ENCODE results near the gene SPG11. TPM values are rescaled to one million over a fixed set of nuclear protein-coding genes. Genes with fewer than 3 reads are reported as not detected.
"Not testable (repeated sequence)": the region's sequence is repeated elsewhere in the genome, so short reads cannot be mapped to it uniquely, and the experiment has no call there.

SPG11 gene
- total RNA-seq, 2 experiments from 2014 or later: 84.6 to 86.8 TPM

- no peaks in the 10 kb centered on the region for H3K9me3 Mint-ChIP-seq
- peak; percentile 76 for DNase-seq
- H3K36me3 Mint-ChIP-seq: peaks cover 31% of the 10 kb centered on the region
- CTCF ChIA-PET: interaction anchor here (0.6 to 9.1 kb wide), 19 partner anchors 8 to 269 kb away, joined by 3 to 91 read pairs (median 4); partner anchors contain the start of genes SPG11 and TRIM69
- H3K27ac Mint-ChIP-seq: no peak overlapping the region
- H3K4me1 Mint-ChIP-seq (ENCODE audit: low read depth): no peaks in the 10 kb centered on the region
- no peaks in the 10 kb centered on the region for H3K27me3 Mint-ChIP-seq
- no peak overlapping the region for H3K4me3 Mint-ChIP-seq
- intact Hi-C loops (cut with micrococcal nuclease): no loop called here
- POLR2A ChIA-PET: no interaction called here
Observed at GRCh38 chr15:44584162-44584749, 79.2 kb downstream of the SPG11 start.

DNA sequence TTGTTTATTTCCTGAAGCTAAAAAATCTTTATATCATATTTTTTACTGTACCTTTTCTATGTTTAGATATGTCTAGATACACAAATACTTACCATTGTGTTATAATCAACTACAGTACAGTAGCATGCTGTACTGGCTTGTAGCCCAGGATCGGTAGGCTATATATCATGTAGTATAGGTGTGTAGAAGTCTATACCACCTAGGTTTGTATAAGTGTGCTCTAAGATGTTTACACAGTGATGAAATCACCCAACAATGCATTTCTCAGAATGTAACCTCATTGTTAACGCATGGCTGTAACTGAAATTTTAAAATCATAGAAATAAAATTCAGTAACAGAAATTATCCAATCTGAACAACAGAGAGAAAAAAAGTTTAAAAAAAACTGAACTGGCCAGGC, 83.4 kb downstream of the SPG11 start:
- POLR2A ChIA-PET: no interaction called here
- Mint-ChIP-seq H3K36me3 (peaks cover 20% of the 10 kb centered on the region), H3K4me3 (no peak overlapping the region), H3K4me1 (ENCODE audit: low read depth) (peaks cover 7% of the 10 kb centered on the region), H3K27ac (no peak overlapping the region), H3K27me3 (no peaks in the 10 kb centered on the region), H3K9me3 (no peaks in the 10 kb centered on the region)
- CTCF ChIA-PET: interaction anchor here (1.4 to 4.3 kb wide), 6 partner anchors 9 to 166 kb away, joined by 3 to 51 read pairs (median 6); partner anchors contain the start of gene TRIM69
- intact Hi-C loops (cut with micrococcal nuclease): no loop called here
- no peak for DNase-seq

GRCh38 chr15:44574734-44575133, 88.7 kb downstream of the SPG11 start:
- POLR2A ChIA-PET: no interaction called here
- no peaks in the 10 kb centered on the region for H3K9me3 Mint-ChIP-seq
- intact Hi-C loops (cut with micrococcal nuclease): loop anchor here (5.0 kb wide), 1 partner anchor 348 kb away; no protein-coding TSS in a partner anchor

GRCh38 chr15:44573386-44573785, 90.1 kb downstream of the SPG11 start:
- H3K27ac Mint-ChIP-seq: no peak overlapping the region
- ChIA-PET CTCF (interaction anchor here (1.3 to 2.8 kb wide), 2 partner anchors 11 to 72 kb away, joined by 5 to 14 read pairs; no protein-coding TSS in a partner anchor), POLR2A (no interaction called here)
- intact Hi-C loops (cut with micrococcal nuclease): no loop called here
- peaks cover 15% of the 10 kb centered on the region for H3K36me3 Mint-ChIP-seq
- no peak for DNase-seq
- H3K9me3 Mint-ChIP-seq: no peaks in the 10 kb centered on the region
- no peaks in the 10 kb centered on the region for H3K27me3 Mint-ChIP-seq
- peaks cover 2% of the 10 kb centered on the region for H3K4me1 Mint-ChIP-seq (ENCODE audit: low read depth)
- H3K4me3 Mint-ChIP-seq: no peak overlapping the region

More at GRCh38 chr15:44574734-44575133, 88.7 kb downstream of the SPG11 start:
- Mint-ChIP-seq H3K4me1 (ENCODE audit: low read depth) (peaks cover 7% of the 10 kb centered on the region), H3K4me3 (no peak overlapping the region), H3K27ac (no peak overlapping the region), H3K27me3 (no peaks in the 10 kb centered on the region), H3K36me3 (peaks cover 13% of the 10 kb centered on the region)
- DNase-seq: no peak
- CTCF ChIA-PET: interaction anchor here (2.8 kb wide), 1 partner anchor 9 kb away, joined by 14 read pairs; no protein-coding TSS in a partner anchor

DNA sequence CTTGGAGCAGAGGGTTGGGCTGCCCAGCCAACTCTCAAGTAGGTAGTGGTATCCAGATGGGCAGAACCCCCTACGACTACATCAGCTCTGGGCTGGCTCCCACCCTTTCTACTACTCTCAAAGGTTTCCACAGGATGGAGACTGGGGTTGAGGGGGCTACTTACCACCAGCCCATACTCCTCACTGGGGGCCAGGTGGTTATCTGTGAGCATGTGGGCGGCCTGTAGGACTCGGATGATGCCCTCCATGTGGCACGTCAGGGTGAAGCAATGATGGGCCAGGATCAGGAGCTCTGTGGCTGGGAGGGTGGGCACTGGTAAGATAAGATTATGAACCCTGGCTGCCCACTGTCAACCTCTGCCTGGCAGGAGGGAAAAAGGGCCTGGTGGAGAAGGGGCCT, 93.1 kb downstream of the SPG11 start:
- no peaks in the 10 kb centered on the region for H3K27me3 Mint-ChIP-seq
- intact Hi-C loops (cut with micrococcal nuclease): no loop called here
- ChIA-PET POLR2A (no interaction called here), CTCF (interaction anchor here (1.2 to 1.5 kb wide), 2 partner anchors 14 to 25 kb away, joined by 3 to 5 read pairs; no protein-coding TSS in a partner anchor)
- H3K9me3 Mint-ChIP-seq: no peaks in the 10 kb centered on the region
- no peaks in the 10 kb centered on the region for H3K4me1 Mint-ChIP-seq (ENCODE audit: low read depth)
- H3K27ac Mint-ChIP-seq: no peak overlapping the region
- peaks cover 33% of the 10 kb centered on the region for H3K36me3 Mint-ChIP-seq
- H3K4me3 Mint-ChIP-seq: no peak overlapping the region
- no peak for DNase-seq

DNA sequence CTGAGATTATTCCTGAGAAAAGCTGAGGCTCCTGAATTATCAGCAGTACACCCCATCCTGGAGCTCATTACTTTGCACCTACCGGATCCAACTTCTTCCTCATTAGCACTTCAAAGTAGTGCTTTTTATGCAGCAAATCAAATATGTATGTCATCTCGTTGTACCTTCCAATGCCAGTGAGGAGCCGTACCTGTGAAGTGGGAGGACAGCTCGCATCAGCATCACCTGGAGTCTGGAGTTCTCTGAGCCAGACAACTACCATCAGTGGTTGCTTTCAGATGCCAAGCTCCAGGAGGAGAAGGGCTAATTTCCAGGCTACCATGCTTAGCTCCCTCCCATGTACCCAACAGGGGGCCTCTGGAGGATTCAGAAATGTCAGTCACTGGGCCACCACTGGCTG, 94.1 kb downstream of the SPG11 start:
- intact Hi-C loops (cut with micrococcal nuclease): no loop called here
- H3K9me3 Mint-ChIP-seq: peaks cover 3% of the 10 kb centered on the region
- H3K4me1 Mint-ChIP-seq (ENCODE audit: low read depth): no peaks in the 10 kb centered on the region
- H3K36me3 Mint-ChIP-seq: peaks cover 35% of the 10 kb centered on the region
- DNase-seq: no peak
- H3K4me3 Mint-ChIP-seq: no peak overlapping the region
- CTCF ChIA-PET: interaction anchor here (1.2 to 1.5 kb wide), 3 partner anchors 10 to 24 kb away, joined by 3 to 5 read pairs (median 3); no protein-coding TSS in a partner anchor
- H3K27ac Mint-ChIP-seq: peak overlapping the region; percentile 23
- POLR2A ChIA-PET: no interaction called here
- no peaks in the 10 kb centered on the region for H3K27me3 Mint-ChIP-seq

- no peak for DNase-seq
- no peaks in the 10 kb centered on the region for H3K27me3 Mint-ChIP-seq
- intact Hi-C loops (cut with micrococcal nuclease): no loop called here
- CTCF ChIA-PET: interaction anchor here (1.2 kb wide), 1 partner anchor 11 kb away, joined by 3 read pairs; no protein-coding TSS in a partner anchor
- H3K9me3 Mint-ChIP-seq: peaks cover 3% of the 10 kb centered on the region
- POLR2A ChIA-PET: interaction anchor here (0.6 kb wide), 1 partner anchor 719 kb away, joined by 3 read pairs; no protein-coding TSS in a partner anchor
- H3K4me3 Mint-ChIP-seq: no peak overlapping the region
- H3K27ac Mint-ChIP-seq: no peak overlapping the region
- H3K36me3 Mint-ChIP-seq: peaks cover 41% of the 10 kb centered on the region
- H3K4me1 Mint-ChIP-seq (ENCODE audit: low read depth): no peaks in the 10 kb centered on the region
Observed at GRCh38 chr15:44568338-44568737, 95.1 kb downstream of the SPG11 start.

- POLR2A ChIA-PET: no interaction called here
- Mint-ChIP-seq H3K27me3 (no peaks in the 10 kb centered on the region), H3K9me3 (peaks cover 3% of the 10 kb centered on the region), H3K36me3 (peaks cover 49% of the 10 kb centered on the region), H3K4me3 (no peak overlapping the region), H3K27ac (no peak overlapping the region), H3K4me1 (ENCODE audit: low read depth) (no peaks in the 10 kb centered on the region)
- CTCF ChIA-PET: interaction anchor here (0.6 kb wide), 1 partner anchor 46 kb away, joined by 3 read pairs; no protein-coding TSS in a partner anchor
- intact Hi-C loops (cut with micrococcal nuclease): no loop called here
- no peak for DNase-seq
Observed at GRCh38 chr15:44566155-44566540, 97.3 kb downstream of the SPG11 start.

DNA sequence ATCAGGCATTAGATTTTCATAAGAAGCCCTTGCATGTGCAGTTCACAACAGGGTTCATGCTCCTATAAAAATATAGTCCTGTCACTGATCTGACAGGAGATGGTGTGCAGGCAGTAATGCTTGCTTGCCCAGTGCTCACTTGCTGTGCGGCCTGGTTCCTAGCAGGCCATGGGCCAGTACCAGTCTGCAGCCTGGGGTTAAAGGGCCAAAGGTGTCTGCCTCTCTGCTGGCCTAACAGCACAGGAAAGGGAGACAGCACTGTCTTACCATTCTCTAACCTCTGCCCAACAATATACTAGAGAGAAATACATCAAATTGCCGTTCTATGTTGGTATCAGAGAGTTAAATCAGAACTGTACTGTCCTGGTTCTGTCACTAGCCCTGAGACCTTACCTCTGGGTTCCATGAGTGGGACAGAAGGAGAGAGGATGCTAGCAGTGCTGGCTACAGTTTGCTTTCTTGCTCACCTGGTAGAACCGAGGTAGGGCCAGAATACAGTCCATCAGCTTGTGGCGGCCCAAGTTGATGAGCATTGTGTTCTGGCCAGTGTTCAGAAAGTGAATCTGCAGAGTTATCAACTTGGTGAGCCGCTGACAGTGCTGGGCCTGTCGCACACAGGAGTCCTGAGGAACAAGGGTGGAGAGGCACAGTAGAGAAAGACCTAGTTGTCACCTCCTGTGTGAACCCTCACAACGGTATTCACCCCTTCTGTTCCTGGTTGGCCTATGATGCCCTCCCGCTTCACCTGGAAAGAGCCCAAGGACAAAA, 97.9 kb downstream of the SPG11 start:
- intact Hi-C loops (cut with micrococcal nuclease): no loop called here
- H3K4me3 Mint-ChIP-seq: no peak overlapping the region
- CTCF ChIA-PET: interaction anchor here (0.6 kb wide), 1 partner anchor 45 kb away, joined by 3 read pairs; no protein-coding TSS in a partner anchor
- POLR2A ChIA-PET: no interaction called here
- H3K27me3 Mint-ChIP-seq: no peaks in the 10 kb centered on the region
- DNase-seq: no peak
- H3K4me1 Mint-ChIP-seq (ENCODE audit: low read depth): peaks cover 5% of the 10 kb centered on the region
- peaks cover 55% of the 10 kb centered on the region for H3K36me3 Mint-ChIP-seq
- H3K27ac Mint-ChIP-seq: no peak overlapping the region
- peaks cover 3% of the 10 kb centered on the region for H3K9me3 Mint-ChIP-seq

- H3K27me3 Mint-ChIP-seq; DNase-seq; intact Hi-C loops (cut with micrococcal nuclease); POLR2A ChIA-PET; H3K4me3 Mint-ChIP-seq; CTCF ChIA-PET; H3K9me3 Mint-ChIP-seq: not testable (repeated sequence)
- peaks cover 25% of the 10 kb centered on the region for H3K4me1 Mint-ChIP-seq (ENCODE audit: low read depth)
- H3K36me3 Mint-ChIP-seq: peaks cover 60% of the 10 kb centered on the region
- peak overlapping the region; percentile 56 for H3K27ac Mint-ChIP-seq
Observed at GRCh38 chr15:44560926-44561325, 102.5 kb downstream of the SPG11 start.

DNA sequence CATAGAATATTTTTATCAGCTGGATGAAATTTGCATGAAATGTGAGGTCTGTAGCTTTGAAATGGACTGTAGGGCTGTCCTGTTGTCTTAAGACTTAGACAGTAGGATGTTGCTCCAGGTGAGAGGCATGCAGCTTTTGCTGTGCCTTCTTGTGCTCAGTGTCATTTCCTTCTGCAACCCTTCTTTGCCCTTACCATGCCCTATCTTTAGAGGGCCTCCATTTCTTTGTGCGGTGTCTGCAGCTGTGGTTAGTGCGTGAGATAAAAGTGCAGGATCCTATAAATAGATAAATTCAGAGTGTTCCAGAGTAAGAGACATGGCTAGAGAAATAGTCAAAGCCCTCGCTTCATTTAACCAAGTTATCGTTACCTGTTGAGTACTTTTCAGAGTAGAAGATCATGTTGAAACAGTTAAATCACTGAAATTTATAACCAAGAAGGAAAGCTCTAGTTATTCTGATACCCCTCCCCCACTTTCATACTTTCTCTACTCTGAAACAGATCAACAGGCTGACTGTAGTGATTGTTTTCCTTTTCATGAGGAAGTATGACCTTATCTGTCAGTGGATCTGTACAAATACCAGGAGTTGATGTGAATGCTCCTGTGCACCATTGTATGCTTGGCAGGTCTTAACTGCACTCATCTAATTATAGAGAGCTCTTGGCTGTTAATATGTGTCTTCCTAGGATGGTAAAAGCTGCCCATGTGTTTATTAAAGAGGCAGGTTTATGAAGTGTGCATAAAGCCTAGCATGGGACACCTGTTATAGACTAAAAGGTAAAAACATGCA, 108.3 kb downstream of the SPG11 start:
- H3K27ac Mint-ChIP-seq: peak overlapping the region; percentile 44
- no peaks in the 10 kb centered on the region for H3K9me3 Mint-ChIP-seq
- intact Hi-C loops (cut with micrococcal nuclease): no loop called here
- H3K4me3 Mint-ChIP-seq: no peak overlapping the region
- no peaks in the 10 kb centered on the region for H3K27me3 Mint-ChIP-seq
- peaks cover 48% of the 10 kb centered on the region for H3K36me3 Mint-ChIP-seq
- CTCF ChIA-PET: interaction anchor here (0.8 to 1.5 kb wide), 4 partner anchors 9 to 38 kb away, joined by 3 to 8 read pairs (median 4); no protein-coding TSS in a partner anchor
- H3K4me1 Mint-ChIP-seq (ENCODE audit: low read depth): peaks cover 30% of the 10 kb centered on the region
- no peak for DNase-seq
- POLR2A ChIA-PET: interaction anchor here (0.8 kb wide), 1 partner anchor 9 kb away, joined by 4 read pairs; no protein-coding TSS in a partner anchor

Measured in activated CD4-positive, alpha-beta memory T cell treated with anti-CD3 and anti-CD28 coated beads for 36 hours (primary cell).